Astrocyte of the spinal cord (primary cell): ENCODE results near the gene MSI2.

Experiments
- DNase-seq: peaks from one replicate; pipeline ENCODE4 v3.0.0; 2011; ENCODE audit warnings: low read depth, low spot score
- H3K4me3 ChIP-seq: 2 replicates; pipeline ENCODE4 v1.5.1; 2011; ENCODE audit warnings: low read depth, mild to moderate bottlenecking, low read length, moderate library complexity
- in situ Hi-C: cut with HindIII; loops from 2 replicates; pipeline ENCODE4 v1.10.0; 2017; ENCODE audit warnings: low sequenced_read_pairs
- TF ChIP-seq, protein P1 (sequence below): IDR thresholded peaks from 2 replicates; pipeline ENCODE4 v1.5.1; 2012; ENCODE audit warnings: low read depth, mild to moderate bottlenecking, low read length, inconsistent platforms

The MSI2 gene

DNA sequence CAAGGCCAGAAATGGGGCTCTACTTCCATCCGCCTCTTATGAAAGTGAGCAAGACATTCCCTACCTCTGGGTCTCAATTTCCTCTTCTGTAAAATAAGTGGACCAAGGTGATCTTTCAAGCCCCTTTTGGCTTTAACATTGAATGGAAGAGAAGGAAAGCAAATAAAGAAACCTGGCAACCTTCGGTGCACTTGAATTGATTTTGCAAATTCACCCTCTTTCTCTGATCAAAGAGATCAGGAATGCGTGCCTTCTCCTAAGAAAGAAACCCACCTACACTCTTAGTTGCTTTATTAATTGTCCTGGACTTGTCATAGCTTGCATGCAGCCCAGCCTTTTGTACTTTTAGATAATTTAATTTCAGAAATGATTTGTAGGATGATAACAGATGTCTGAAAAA, 3.0 kb downstream of the MSI2 start:
- TF ChIP-seq, protein P1, sequence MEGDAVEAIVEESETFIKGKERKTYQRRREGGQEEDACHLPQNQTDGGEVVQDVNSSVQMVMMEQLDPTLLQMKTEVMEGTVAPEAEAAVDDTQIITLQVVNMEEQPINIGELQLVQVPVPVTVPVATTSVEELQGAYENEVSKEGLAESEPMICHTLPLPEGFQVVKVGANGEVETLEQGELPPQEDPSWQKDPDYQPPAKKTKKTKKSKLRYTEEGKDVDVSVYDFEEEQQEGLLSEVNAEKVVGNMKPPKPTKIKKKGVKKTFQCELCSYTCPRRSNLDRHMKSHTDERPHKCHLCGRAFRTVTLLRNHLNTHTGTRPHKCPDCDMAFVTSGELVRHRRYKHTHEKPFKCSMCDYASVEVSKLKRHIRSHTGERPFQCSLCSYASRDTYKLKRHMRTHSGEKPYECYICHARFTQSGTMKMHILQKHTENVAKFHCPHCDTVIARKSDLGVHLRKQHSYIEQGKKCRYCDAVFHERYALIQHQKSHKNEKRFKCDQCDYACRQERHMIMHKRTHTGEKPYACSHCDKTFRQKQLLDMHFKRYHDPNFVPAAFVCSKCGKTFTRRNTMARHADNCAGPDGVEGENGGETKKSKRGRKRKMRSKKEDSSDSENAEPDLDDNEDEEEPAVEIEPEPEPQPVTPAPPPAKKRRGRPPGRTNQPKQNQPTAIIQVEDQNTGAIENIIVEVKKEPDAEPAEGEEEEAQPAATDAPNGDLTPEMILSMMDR = no peak
- H3K4me3 ChIP-seq = no peak overlapping the region
- in situ Hi-C loops = no loop called here
- no peak for DNase-seq

DNA sequence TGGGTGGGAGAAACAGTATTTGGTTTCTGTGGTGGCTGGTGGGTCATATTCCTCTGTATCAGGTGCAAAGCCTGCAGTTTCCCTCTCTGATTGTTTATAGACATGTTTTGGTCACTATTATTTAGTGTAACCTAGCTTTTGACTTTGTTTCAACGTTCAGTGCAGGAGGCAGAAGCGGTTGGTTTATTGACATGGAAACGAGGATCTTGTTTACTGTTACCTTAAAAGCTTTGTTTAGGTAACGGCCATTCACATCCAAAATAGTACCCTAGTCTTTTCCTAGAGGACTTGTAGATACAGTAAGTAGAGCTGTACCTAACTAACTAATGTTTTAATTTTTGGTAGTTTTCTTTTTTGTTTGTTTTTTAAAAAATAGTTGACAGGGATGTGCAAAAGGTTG, 3.5 kb downstream of the MSI2 start:
- in situ Hi-C loops = no loop called here
- DNase-seq = no peak
- TF ChIP-seq, protein P1 = no peak
- H3K4me3 ChIP-seq = no peak overlapping the region

DNA sequence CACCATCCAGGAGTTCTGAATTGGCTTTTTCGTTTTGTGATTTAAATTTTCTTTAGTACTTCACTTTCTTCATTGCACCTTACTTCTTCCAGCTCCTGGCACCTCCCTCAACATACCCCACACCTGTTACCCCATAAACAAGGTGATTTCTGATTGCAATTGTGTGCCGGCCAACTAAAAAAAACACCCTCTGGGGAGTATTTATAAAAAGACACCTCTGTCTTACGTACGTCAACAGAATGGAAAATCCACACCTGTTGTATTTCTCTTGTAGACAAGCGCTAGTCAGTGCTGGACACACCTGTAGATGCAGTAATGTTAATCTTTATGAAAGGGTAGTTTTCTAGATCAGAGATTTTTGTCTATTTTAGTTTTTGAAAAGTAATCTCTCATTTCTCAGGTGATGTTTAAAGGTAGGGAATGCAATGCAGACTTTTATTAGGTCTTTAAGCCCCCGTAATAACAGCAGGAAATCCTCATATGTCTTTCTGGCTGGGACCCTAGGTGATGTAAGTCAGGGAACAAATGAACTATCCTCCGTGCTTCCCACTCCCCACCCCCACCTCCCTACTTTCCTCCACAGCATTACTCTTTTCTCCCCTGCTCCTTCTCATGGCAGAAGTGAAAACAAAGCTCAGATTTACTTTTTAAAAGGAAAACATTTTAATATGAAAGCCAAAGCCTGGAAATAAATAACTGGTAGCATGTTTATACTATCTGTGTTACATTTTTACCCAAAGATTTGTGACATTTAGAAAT, 4.2 kb downstream of the MSI2 start:
- TF ChIP-seq, protein P1 = no peak
- H3K4me3 ChIP-seq = no peak overlapping the region
- in situ Hi-C loops = no loop called here
- no peak for DNase-seq

DNA sequence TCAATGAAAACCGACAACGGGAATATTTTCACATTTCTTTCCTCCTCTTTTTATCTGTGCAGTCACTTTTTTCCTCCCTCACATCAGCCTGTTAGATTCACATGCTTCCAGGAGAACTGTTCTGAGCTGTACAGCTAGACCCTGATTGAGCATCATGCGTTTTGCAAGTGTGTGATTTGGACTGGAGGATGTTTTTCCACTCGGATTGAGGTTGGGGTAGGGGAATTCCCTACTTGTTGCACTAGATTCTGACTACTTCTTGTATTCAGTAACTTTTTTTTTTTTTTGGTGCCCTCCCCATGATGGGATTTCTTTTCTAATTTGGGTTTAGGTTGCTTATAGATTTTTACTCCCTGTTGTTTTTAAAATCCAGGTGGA, 4.8 kb downstream of the MSI2 start:
- in situ Hi-C loops = no loop called here
- no peak overlapping the region for H3K4me3 ChIP-seq
- DNase-seq = no peak
- TF ChIP-seq, protein P1 = no peak

DNA sequence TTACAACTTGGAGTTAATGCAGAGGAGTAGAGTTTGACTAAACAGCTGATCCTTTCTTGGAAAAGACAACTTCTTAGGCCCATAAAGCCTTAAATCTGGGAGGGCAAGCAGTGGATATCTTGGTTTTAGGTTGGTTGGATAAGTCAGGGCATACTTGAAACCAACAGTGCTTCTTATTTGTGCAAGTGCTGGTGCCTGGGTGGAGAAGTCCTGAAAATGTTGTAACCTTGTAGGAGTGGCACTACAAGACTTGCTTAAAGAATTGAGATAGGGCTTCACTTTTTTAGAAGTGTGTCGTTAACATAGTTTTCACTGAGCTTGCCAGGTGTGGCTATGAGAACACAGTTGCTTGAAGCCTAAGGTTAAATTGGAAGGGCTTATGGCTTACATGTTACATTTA, 6.2 kb downstream of the MSI2 start:
- TF ChIP-seq, protein P1 = no peak
- in situ Hi-C loops = no loop called here
- H3K4me3 ChIP-seq = no peak overlapping the region
- no peak for DNase-seq

DNA sequence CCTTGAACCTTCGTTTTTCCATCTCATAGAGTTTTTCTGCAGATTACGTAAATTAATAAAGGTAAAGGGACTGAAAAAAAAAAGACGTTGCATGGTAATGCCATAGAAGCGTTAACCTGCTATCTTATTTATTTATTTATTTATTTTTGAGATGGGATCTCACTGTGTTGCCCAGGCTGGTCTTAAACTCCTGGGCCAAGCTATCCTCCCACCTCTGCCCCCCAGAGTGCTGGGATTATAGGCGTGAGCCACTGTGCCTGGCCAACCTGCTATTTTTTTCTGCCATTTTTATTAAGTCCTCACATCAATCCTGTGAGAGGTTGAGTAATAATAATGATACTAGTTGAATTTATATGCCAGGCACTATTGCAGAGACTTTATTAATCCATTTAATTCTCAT, 7.9 kb downstream of the MSI2 start:
- TF ChIP-seq, protein P1 = no peak
- in situ Hi-C loops = no loop called here
- no peak for DNase-seq
- no peak overlapping the region for H3K4me3 ChIP-seq
